Upper lobe of left lung (tissue), 6 donors: ENCODE results near the gene PRSS3. TPM values are rescaled to one million over a fixed set of nuclear protein-coding genes. Genes with fewer than 3 reads are reported as not detected.
"Not testable (repeated sequence)": the region's sequence is repeated elsewhere in the genome, so short reads cannot be mapped to it uniquely, and the experiment has no call there.

Source experiments
- ATAC-seq, 2 donors: fragments of 200-7000 bp; cut with Tn5 transposase; one replicate each; pipeline ENCODE4 v1.9.1; 2022; ENCODE audit warnings: mild to moderate bottlenecking in 2 of 2, moderate library complexity in 2 of 2; ENCODE audit not compliant: low FRiP score in 2 of 2
- DNase-seq, 2 donors: peaks; one replicate each; pipeline ENCODE4 v3.0.0-alpha.2; 2019 to 2020
- H3K27ac ChIP-seq, 4 donors: fragments of 200-600 bp; sonication (generic); one replicate each; pipeline ENCODE4 v1.5.1; 2016 to 2019
- H3K27me3 ChIP-seq, 4 donors: fragments of 200-600 bp; sonication (generic); one replicate each; pipeline ENCODE4 v1.5.1; 2017 to 2019
- H3K36me3 ChIP-seq, 4 donors: fragments of 200-600 bp; sonication (generic); one replicate each; pipeline ENCODE4 v1.5.1; 2016 to 2019
- H3K4me1 ChIP-seq, 4 donors: fragments of 200-600 bp; sonication (generic); one replicate each; pipeline ENCODE4 v1.5.1; 2018 to 2019
- H3K4me3 ChIP-seq, 4 donors: fragments of 200-600 bp; sonication (generic); one replicate each; pipeline ENCODE4 v1.5.1; 2017 to 2019; ENCODE audit warnings: mild to moderate bottlenecking in 2 of 4, moderate library complexity in 1 of 4
- H3K9me3 ChIP-seq, 4 donors: fragments of 200-600 bp; sonication (generic); one replicate each; pipeline ENCODE4 v1.5.1; 2018 to 2019
- EP300 ChIP-seq, 4 donors: sonication (generic); formaldehyde crosslinking; IDR thresholded peaks; one replicate each; pipeline ENCODE4 v1.5.1; 2017; ENCODE audit warnings: antibody characterized with exemption in 4 of 4, control low read depth in 2 of 4
- POLR2A ChIP-seq, 4 donors: fragments of 450-650 bp; IDR thresholded peaks; one replicate each; pipeline ENCODE4 v1.5.1; 2016 to 2017; ENCODE audit warnings: antibody characterized with exemption in 4 of 4, mild to moderate bottlenecking in 2 of 4
- POLR2AphosphoS5 ChIP-seq, 2 donors: sonication (generic); formaldehyde crosslinking; IDR thresholded peaks; one replicate each; pipeline ENCODE4 v1.5.1; 2017; ENCODE audit warnings: antibody characterized with exemption in 2 of 2
- WGBS, 2 donors: methylation state at CpG; one replicate each; pipeline ENCODE4 v1.1.5; 2017 to 2018; 5-methylcytosine and 5-hydroxymethylcytosine counted together
- total RNA-seq, 6 donors: library from RNA; depleted of rRNA in 4 of 6; stranded (reverse); fragments of >200 nt in 4 of 6; gene quantifications; one replicate each; pipeline versions ENCODE4 v1.1.0 to v1.2.1, GENCODE V29; 2016 to 2021
- TF ChIP-seq, protein P1 (sequence below), 6 experiments: fragments of 450-650 bp in 4 of 6; fragments of 200-600 bp in 2 of 6; sonication (generic) in 2 of 6; IDR thresholded peaks; one replicate each; pipeline ENCODE4 v1.5.1; 2016 to 2019; ENCODE audit warnings: antibody characterized with exemption in 6 of 6
- donor health status: DM: no; HTN: no; CAD: no; lungs with moderate emphysema.
- donor health status: DM: no; HTN: yes; CAD: no; lungs with severe emphysema.

PRSS3 gene
- total RNA-seq, 6 donors from 2014 or later = 0.69 to 2.1 TPM; not detected in 4

GRCh38 chr9:33787839-33788238 lies 7.5 kb upstream of the PRSS3 start:
- TF ChIP-seq, protein P1, sequence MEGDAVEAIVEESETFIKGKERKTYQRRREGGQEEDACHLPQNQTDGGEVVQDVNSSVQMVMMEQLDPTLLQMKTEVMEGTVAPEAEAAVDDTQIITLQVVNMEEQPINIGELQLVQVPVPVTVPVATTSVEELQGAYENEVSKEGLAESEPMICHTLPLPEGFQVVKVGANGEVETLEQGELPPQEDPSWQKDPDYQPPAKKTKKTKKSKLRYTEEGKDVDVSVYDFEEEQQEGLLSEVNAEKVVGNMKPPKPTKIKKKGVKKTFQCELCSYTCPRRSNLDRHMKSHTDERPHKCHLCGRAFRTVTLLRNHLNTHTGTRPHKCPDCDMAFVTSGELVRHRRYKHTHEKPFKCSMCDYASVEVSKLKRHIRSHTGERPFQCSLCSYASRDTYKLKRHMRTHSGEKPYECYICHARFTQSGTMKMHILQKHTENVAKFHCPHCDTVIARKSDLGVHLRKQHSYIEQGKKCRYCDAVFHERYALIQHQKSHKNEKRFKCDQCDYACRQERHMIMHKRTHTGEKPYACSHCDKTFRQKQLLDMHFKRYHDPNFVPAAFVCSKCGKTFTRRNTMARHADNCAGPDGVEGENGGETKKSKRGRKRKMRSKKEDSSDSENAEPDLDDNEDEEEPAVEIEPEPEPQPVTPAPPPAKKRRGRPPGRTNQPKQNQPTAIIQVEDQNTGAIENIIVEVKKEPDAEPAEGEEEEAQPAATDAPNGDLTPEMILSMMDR (IDR thresholded peaks at IDR 0.05) = peak in 1 of 6 experiments; percentile 11
- TF ChIP-seq POLR2AphosphoS5 (IDR thresholded peaks at IDR 0.05) = no peak
- peaks cover 0 to 3% (median under 1%) of the 10 kb centered on the region in 4 donors for H3K4me1 ChIP-seq
- no peaks in the 10 kb centered on the region for H3K9me3 ChIP-seq
- DNase-seq (no peak), ATAC-seq (peak in 1 of 2 donors; percentile 53)
- no peak overlapping the region for H3K4me3 ChIP-seq
- WGBS, 2 donors = 0 to 85% methylated on average over 1 of the region's 1 CpG
- no peak overlapping the region for H3K27ac ChIP-seq
- no peaks in the 10 kb centered on the region for H3K27me3 ChIP-seq
- no peaks in the 10 kb centered on the region for H3K36me3 ChIP-seq

- DNase-seq, H3K27ac ChIP-seq, H3K36me3 ChIP-seq, H3K4me1 ChIP-seq, H3K4me3 ChIP-seq, H3K27me3 ChIP-seq, H3K9me3 ChIP-seq, ATAC-seq: not testable (repeated sequence)
- 89 to 96% methylated on average over 2 of the region's 2 CpGs for WGBS, 2 donors
Measured at GRCh38 chr9:33789429-33789828, 5.9 kb upstream of the PRSS3 start.

DNA sequence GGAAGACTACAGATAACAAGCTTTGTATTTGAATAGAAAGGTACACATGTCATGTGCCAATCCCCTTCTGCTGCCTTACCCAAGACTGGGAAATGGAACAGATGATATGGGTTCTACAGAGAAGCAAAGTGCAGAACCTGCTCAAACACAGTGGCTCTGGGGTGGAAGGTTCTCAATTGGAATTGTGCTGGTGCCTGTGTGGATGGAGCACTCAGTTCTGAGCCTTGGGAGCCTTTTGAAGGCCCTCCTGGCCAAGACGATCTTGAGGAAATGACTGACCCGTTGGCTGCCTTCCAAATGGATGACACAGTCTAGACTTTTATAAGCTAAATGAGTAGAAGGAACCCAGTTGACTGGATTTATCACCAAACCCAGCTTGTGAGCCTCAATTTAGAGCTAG lies 4.2 kb upstream of the PRSS3 start:
- H3K4me1 ChIP-seq = no peaks in the 10 kb centered on the region
- DNase-seq (no peak), ATAC-seq (no peak)
- no peak for TF ChIP-seq POLR2A (IDR thresholded peaks at IDR 0.05)
- H3K4me3 ChIP-seq = no peak overlapping the region
- no peak overlapping the region for H3K27ac ChIP-seq
- no peaks in the 10 kb centered on the region for H3K9me3 ChIP-seq
- H3K27me3 ChIP-seq = no peaks in the 10 kb centered on the region
- 20 to 35% methylated on average over 2 of the region's 2 CpGs for WGBS, 2 donors
- H3K36me3 ChIP-seq = no peaks in the 10 kb centered on the region

GRCh38 chr9:33793496-33793895 lies 1.9 kb upstream of the PRSS3 start:
- H3K4me3 ChIP-seq, DNase-seq, H3K27me3 ChIP-seq, H3K4me1 ChIP-seq, H3K36me3 ChIP-seq, H3K27ac ChIP-seq, H3K9me3 ChIP-seq, ATAC-seq: not testable (repeated sequence)
- 79 to 94% methylated on average over 1 of the region's 1 CpG for WGBS, 2 donors

- ATAC-seq (no peak), DNase-seq (no peak)
- H3K9me3 ChIP-seq = no peaks in the 10 kb centered on the region
- no peaks in the 10 kb centered on the region for H3K4me1 ChIP-seq
- no peak overlapping the region for H3K27ac ChIP-seq
- 91 to 100% methylated on average over 2 of the region's 2 CpGs for WGBS, 2 donors
- TF ChIP-seq, protein P1 (IDR thresholded peaks at IDR 0.05) = no peak
- TF ChIP-seq POLR2A (IDR thresholded peaks at IDR 0.05) (no peak), POLR2AphosphoS5 (IDR thresholded peaks at IDR 0.05) (no peak), EP300 (IDR thresholded peaks at IDR 0.05) (no peak)
- no peaks in the 10 kb centered on the region for H3K27me3 ChIP-seq
- H3K4me3 ChIP-seq = no peak overlapping the region
- H3K36me3 ChIP-seq = no peaks in the 10 kb centered on the region
Measured at GRCh38 chr9:33794560-33794959, 801 bp upstream of the PRSS3 start.

DNA sequence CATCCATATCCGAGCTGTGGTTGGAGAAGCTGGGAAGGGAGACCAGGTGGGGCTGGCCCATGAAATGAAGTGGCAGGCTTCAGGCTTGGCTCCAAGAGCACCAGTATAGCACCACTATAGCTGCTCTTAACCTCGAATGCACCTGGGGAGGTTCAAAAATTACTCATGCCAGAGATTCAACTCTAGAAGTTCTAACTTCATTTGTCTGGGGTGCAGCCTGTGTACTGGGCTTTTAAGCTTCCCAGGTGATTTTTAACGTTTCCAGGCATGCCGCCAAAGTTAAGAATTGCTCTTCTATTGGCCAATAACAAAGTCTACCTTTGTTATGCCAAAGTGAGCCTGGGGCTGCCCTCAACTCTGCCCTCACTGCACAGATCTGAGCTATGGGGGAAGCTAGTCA lies 458 bp downstream of the PRSS3 start:
- H3K9me3 ChIP-seq = no peaks in the 10 kb centered on the region
- 49 to 66% methylated on average over 4 of the region's 4 CpGs for WGBS, 2 donors
- no peak overlapping the region for H3K27ac ChIP-seq
- no peaks in the 10 kb centered on the region for H3K27me3 ChIP-seq
- no peaks in the 10 kb centered on the region for H3K36me3 ChIP-seq
- H3K4me3 ChIP-seq = no peak overlapping the region
- DNase-seq = peak in 1 of 2 donors; percentile 74
- ATAC-seq = peak in 1 of 2 donors; percentile 36
- H3K4me1 ChIP-seq = no peaks in the 10 kb centered on the region
- TF ChIP-seq, protein P1 (IDR thresholded peaks at IDR 0.05) = no peak
- TF ChIP-seq EP300 (IDR thresholded peaks at IDR 0.05) (no peak), POLR2AphosphoS5 (IDR thresholded peaks at IDR 0.05) (no peak), POLR2A (IDR thresholded peaks at IDR 0.05) (no peak)

- H3K4me1 ChIP-seq, H3K4me3 ChIP-seq, H3K27ac ChIP-seq, ATAC-seq, H3K27me3 ChIP-seq, H3K36me3 ChIP-seq, DNase-seq, H3K9me3 ChIP-seq: not testable (repeated sequence)
- 66 to 75% methylated on average over 5 of the region's 5 CpGs for WGBS, 2 donors
Measured at GRCh38 chr9:33796679-33797078, 1.3 kb downstream of the PRSS3 start.
